B cell (primary cell): Measurements from ENCODE around the gene CERS6. TPM values are rescaled to one million over a fixed set of nuclear protein-coding genes. Genes with fewer than 3 reads are reported as not detected.

Experiments used
- ATAC-seq: fragments of 200-7000 bp; cut with Tn5 transposase; one replicate; pipeline ENCODE4 v1.10.0; 2021; ENCODE audit warnings: low read depth, mild to moderate bottlenecking, moderate number of reproducible peaks, moderate library complexity
- CTCF ChIA-PET: fragments of 350-600 bp; sonication (Branson Sonifier 250); formaldehyde crosslinking; loops from one replicate; lab custom pipeline; 2021; ENCODE audit warnings: antibody characterized with exemption, inconsistent platforms; lab: Charles Lee
- POLR2A ChIA-PET: fragments of 350-600 bp; sonication (Branson Sonifier 250); formaldehyde crosslinking; loops from one replicate; lab custom pipeline; 2021; ENCODE audit warnings: antibody characterized with exemption; lab: Charles Lee
- DNase-seq: peaks from one replicate; pipeline ENCODE4 v3.0.0; 2013
- H2AFZ ChIP-seq: 2 replicates; pipeline ENCODE4 v1.6.1; 2012; ENCODE audit warnings: mild to moderate bottlenecking, low read depth, low read length; ENCODE audit not compliant: insufficient read depth, poor library complexity, severe bottlenecking
- H3K27ac ChIP-seq, 2 donors: 1 replicate in 1 of 2; 2 replicates in 1 of 2; pipeline ENCODE4 v1.5.1; 2012 to 2013; ENCODE audit warnings: low read length in 2 of 2, mild to moderate bottlenecking in 2 of 2, moderate library complexity in 1 of 2
- H3K27me3 ChIP-seq, 4 experiments: fragments of 200-600 bp in 1 of 4; sonication (generic) in 1 of 4; replicated peaks in 1 of 4; 1 replicate in 2 of 4; 2 replicates in 2 of 4; pipeline versions ENCODE4 v1.6.1 to v1.7.0; 2013 to 2016; ENCODE audit warnings: low read length in 3 of 4, mild to moderate bottlenecking in 2 of 4, mixed read lengths in 1 of 4, moderate library complexity in 1 of 4; ENCODE audit not compliant: insufficient read depth in 4 of 4, control insufficient read depth in 3 of 4; ENCODE audit errors: control extremely low read depth in 1 of 4
- H3K36me3 ChIP-seq, 2 experiments: replicated peaks in 1 of 2; 1 replicate in 1 of 2; 2 replicates in 1 of 2; pipeline versions ENCODE4 v1.6.1 to v1.7.1; 2013; ENCODE audit warnings: low read length in 1 of 2; ENCODE audit not compliant: insufficient read depth in 2 of 2, control insufficient read depth in 1 of 2; ENCODE audit errors: control extremely low read depth in 1 of 2, extremely low read depth in 1 of 2
- H3K4me1 ChIP-seq, 2 donors: fragments of 200-600 bp in 1 of 2; sonication (generic) in 1 of 2; 1 replicate in 1 of 2; 2 replicates in 1 of 2; pipeline versions ENCODE4 v1.5.1 to v1.6.1; 2013 to 2017; ENCODE audit warnings: low read length in 2 of 2; ENCODE audit not compliant: control insufficient read depth in 2 of 2, insufficient read depth in 2 of 2
- H3K4me2 ChIP-seq: replicated peaks from 2 replicates; pipeline ENCODE3; 2012; ENCODE audit warnings: mild to moderate bottlenecking, low read depth, low read length; ENCODE audit not compliant: poor library complexity, severe bottlenecking
- H3K4me3 ChIP-seq, 5 experiments: fragments of 200-600 bp in 1 of 5; sonication (generic) in 1 of 5; 1 replicate in 3 of 5; 2 replicates in 2 of 5; pipeline versions ENCODE4 v1.5.1 to v1.7.0; 2011 to 2016; ENCODE audit warnings: low read length in 4 of 5, mild to moderate bottlenecking in 4 of 5, low read depth in 2 of 5, control low read depth in 1 of 5, moderate library complexity in 1 of 5; ENCODE audit not compliant: insufficient read depth in 1 of 5; ENCODE audit errors: control extremely low read depth in 1 of 5, extremely low read depth in 1 of 5
- H3K79me2 ChIP-seq: fragments of 200-600 bp; sonication (generic); one replicate; pipeline ENCODE4 v1.6.0; 2016; ENCODE audit warnings: low read length; ENCODE audit not compliant: control insufficient read depth, insufficient read depth
- H3K9ac ChIP-seq: fragments of 200-600 bp; sonication (generic); 2 replicates; pipeline ENCODE4 v1.6.1; 2017; ENCODE audit warnings: mild to moderate bottlenecking, low read length, moderate library complexity
- H3K9me3 ChIP-seq, 3 donors: one replicate each; pipeline versions ENCODE4 v1.6.1 to v1.7.1; 2013; ENCODE audit warnings: low read length in 2 of 3; ENCODE audit not compliant: control insufficient read depth in 2 of 3, insufficient read depth in 1 of 3; ENCODE audit errors: control extremely low read depth in 1 of 3
- H4K20me1 ChIP-seq: 2 replicates; pipeline ENCODE4 v1.6.0; 2012; ENCODE audit warnings: mild to moderate bottlenecking, low read length; ENCODE audit not compliant: insufficient read depth, control insufficient read depth, poor library complexity, severe bottlenecking
- H3K27ac Mint-ChIP-seq: one replicate; pipeline ENCODE4 v1.8.0; 2021; ENCODE audit warnings: mixed read lengths
- H3K27me3 Mint-ChIP-seq: one replicate; pipeline ENCODE4 v1.8.0; 2021; ENCODE audit warnings: mixed read lengths
- H3K4me1 Mint-ChIP-seq: one replicate; pipeline ENCODE4 v1.8.0; 2021; ENCODE audit warnings: mixed read lengths
- H3K4me3 Mint-ChIP-seq: one replicate; pipeline ENCODE4 v1.8.0; 2021; ENCODE audit warnings: mixed read lengths
- H3K9me3 Mint-ChIP-seq: one replicate; pipeline ENCODE4 v1.8.0; 2022; ENCODE audit warnings: mixed read lengths; ENCODE audit not compliant: insufficient read depth
- CTCF ChIP-seq: fragments of 200-600 bp; IDR thresholded peaks from one replicate; pipeline ENCODE4 v1.8.0; 2022; ENCODE audit warnings: antibody characterized with exemption, mild to moderate bottlenecking
- EZH2 ChIP-seq: IDR thresholded peaks from 2 replicates; pipeline ENCODE4 v1.6.1; 2012; ENCODE audit warnings: borderline replicate concordance, low read depth, mild to moderate bottlenecking, moderate library complexity, low read length; ENCODE audit not compliant: insufficient read depth, poor library complexity, severe bottlenecking
- WGBS: methylation state at CpG from one replicate; pipeline ENCODE4 v1.1.5; 2013; ENCODE audit warnings: missing lambda C conversion rate; ENCODE audit not compliant: insufficient coverage; 5-methylcytosine and 5-hydroxymethylcytosine counted together
- intact Hi-C: fragments of 100-400 bp; cut with micrococcal nuclease; formaldehyde crosslinking; loops from one replicate; pipeline ENCODE4 v1.10.0; 2022
- polyA plus RNA-seq: library from polyadenylated mRNA; depleted of rRNA; stranded (reverse); fragments of >200 nt; gene quantifications from 2 replicates; pipeline ENCODE4 v1.2.3, GENCODE V29; 2012
- total RNA-seq, 2 donors: library from RNA; stranded (reverse); fragments of 120-200 nt in 1 of 2; gene quantifications; 1 replicate in 1 of 2; 2 replicates in 1 of 2; pipeline versions ENCODE4 v1.2.3 to v1.2.4, GENCODE V29; 2013 to 2022

The CERS6 gene
- total and polyA plus RNA-seq, 2 donors (not counting 1 experiment from before 2014, with no cell fraction given), result 2.2 to 5.5 TPM

DNA sequence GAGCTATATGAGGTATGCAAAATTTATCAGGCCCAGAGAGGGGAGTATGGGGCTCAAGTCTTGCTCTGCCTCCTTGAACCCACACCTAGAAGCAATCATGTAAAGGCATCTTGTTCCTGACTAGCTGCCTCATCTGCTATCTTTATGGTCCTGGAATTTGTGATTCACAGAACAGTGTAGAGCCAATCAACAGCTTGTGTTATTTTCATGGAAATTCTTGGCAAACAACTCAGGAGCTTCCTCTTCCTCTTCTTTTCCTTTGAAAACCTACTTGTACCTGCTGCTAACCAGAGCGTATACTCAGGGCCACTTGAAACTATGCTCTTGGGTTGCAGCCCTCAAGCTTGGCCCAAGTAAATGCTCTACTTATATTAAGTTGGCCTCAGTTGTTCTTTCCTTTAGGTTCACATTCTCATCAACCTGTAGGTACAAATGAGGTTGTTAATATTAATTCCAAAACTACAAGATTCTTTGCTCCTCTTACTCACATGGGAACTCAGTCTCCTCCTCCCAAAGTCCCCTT, 342.9 kb downstream of the CERS6 start:
- Histone ChIP-seq H3K79me2 (no peaks in the 10 kb centered on the region), H3K36me3 (no peaks in the 10 kb centered on the region), H3K4me3 (no peak overlapping the region), H2AFZ (no peak overlapping the region), H3K9me3 (no peaks in the 10 kb centered on the region), H3K4me2 (no peak overlapping the region), H4K20me1 (no peaks in the 10 kb centered on the region), H3K27ac (no peak overlapping the region), H3K9ac (no peak overlapping the region), H3K27me3 (no peaks in the 10 kb centered on the region), H3K4me1 (no peaks in the 10 kb centered on the region)
- ChIA-PET CTCF (no interaction called here), POLR2A (no interaction called here)
- Mint-ChIP-seq H3K27ac (no peak overlapping the region), H3K27me3 (peaks cover 14% of the 10 kb centered on the region), H3K4me3 (no peak overlapping the region), H3K4me1 (no peaks in the 10 kb centered on the region), H3K9me3 (no peaks in the 10 kb centered on the region)
- DNase-seq (no peak), ATAC-seq (no peak)
- intact Hi-C loops, result no loop called here
- TF ChIP-seq CTCF, result no peak
- TF ChIP-seq EZH2, result no peak
- WGBS, result no CpG with 5 or more reads among the region's 1 CpG

DNA sequence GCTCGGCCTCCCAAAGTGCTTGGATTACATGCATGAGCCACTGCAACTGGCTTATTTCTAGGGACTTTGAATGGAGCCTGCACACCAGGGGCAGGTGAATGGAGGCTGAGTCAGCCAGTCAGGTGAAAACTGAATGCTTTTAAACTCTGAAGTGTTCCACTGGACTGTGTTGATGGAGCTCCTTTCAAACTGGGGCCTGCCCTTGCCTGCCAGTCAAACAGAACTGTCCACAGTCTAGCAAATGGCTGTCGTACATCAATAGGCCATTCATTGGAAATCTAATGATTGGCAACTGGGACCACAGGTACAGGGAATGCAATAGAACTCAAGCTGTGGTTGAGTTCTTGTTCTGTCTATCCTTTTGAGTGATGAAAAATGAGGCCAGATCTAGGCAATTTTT, 345.4 kb downstream of the CERS6 start:
- WGBS, result 40% methylated on average over 2 of the region's 2 CpGs
- H3K27me3 ChIP-seq, result no peaks in the 10 kb centered on the region
- intact Hi-C loops, result no loop called here
- no peaks in the 10 kb centered on the region for H3K4me1 ChIP-seq
- Mint-ChIP-seq H3K9me3 (no peaks in the 10 kb centered on the region), H3K4me3 (no peak overlapping the region), H3K4me1 (no peaks in the 10 kb centered on the region), H3K27me3 (peaks cover 14% of the 10 kb centered on the region), H3K27ac (no peak overlapping the region)
- CTCF ChIA-PET, result interaction anchor here (0.6 kb wide), 2 partner anchors 61 to 1509 kb away, joined by 4 to 5 read pairs; no protein-coding TSS in a partner anchor
- POLR2A ChIA-PET, result no interaction called here
- no peaks in the 10 kb centered on the region for H4K20me1 ChIP-seq
- no peak for DNase-seq
- no peak for ATAC-seq
- no peaks in the 10 kb centered on the region for H3K79me2 ChIP-seq
- no peaks in the 10 kb centered on the region for H3K9me3 ChIP-seq
- H3K4me2 ChIP-seq, result no peak overlapping the region
- H3K4me3 ChIP-seq, result no peak overlapping the region
- TF ChIP-seq CTCF, result no peak
- TF ChIP-seq EZH2, result no peak
- H3K36me3 ChIP-seq, result no peaks in the 10 kb centered on the region
- H3K9ac ChIP-seq, result no peak overlapping the region
- no peak overlapping the region for H3K27ac ChIP-seq
- H2AFZ ChIP-seq, result no peak overlapping the region
